NCI-H446 (cell line): ENCODE results near the gene A2M.

ENCODE experiments used
- DNase-seq, 2 experiments: peaks; one replicate each; lab custom pipeline; 2025; lab: John Stamatoyannopoulos, UW

Gene A2M

GRCh38 chr12:9072481-9073038, 43.2 kb downstream of the A2M start:
- no peak for DNase-seq

GRCh38 chr12:9071969-9072368, 43.8 kb downstream of the A2M start:
- DNase-seq: no peak

- DNase-seq: no peak
Observed at GRCh38 chr12:9071518-9071917, 44.2 kb downstream of the A2M start.

GRCh38 chr12:9070351-9070750, 45.4 kb downstream of the A2M start:
- DNase-seq: no peak

GRCh38 chr12:9068600-9068999, 47.1 kb downstream of the A2M start:
- no peak for DNase-seq

- no peak for DNase-seq
Observed at GRCh38 chr12:9068086-9068485, 47.6 kb downstream of the A2M start.

GRCh38 chr12:9066755-9067423, 48.8 kb downstream of the A2M start:
- DNase-seq: no peak

GRCh38 chr12:9066183-9066623, 49.5 kb downstream of the A2M start:
- DNase-seq: no peak

- DNase-seq: no peak
Observed at GRCh38 chr12:9065607-9065856, 50.2 kb downstream of the A2M start.

GRCh38 chr12:9064815-9065606, 50.7 kb downstream of the A2M start:
- DNase-seq: no peak

GRCh38 chr12:9064201-9064814, 51.4 kb downstream of the A2M start:
- DNase-seq: no peak

- no peak for DNase-seq
Observed at GRCh38 chr12:9052610-9053009, 63.1 kb downstream of the A2M start.

GRCh38 chr12:9051158-9051550, 64.6 kb downstream of the A2M start:
- no peak for DNase-seq

GRCh38 chr12:9050521-9051157, 65.1 kb downstream of the A2M start:
- DNase-seq: no peak

- peak in 1 of 2 experiments; percentile 31 for DNase-seq
Observed at GRCh38 chr12:9049520-9050133, 66.1 kb downstream of the A2M start.

- no peak for DNase-seq
Observed at GRCh38 chr12:9048930-9049329, 66.8 kb downstream of the A2M start.

GRCh38 chr12:9047105-9047504, 68.6 kb downstream of the A2M start:
- DNase-seq: no peak

GRCh38 chr12:9043766-9044165, 72.0 kb downstream of the A2M start:
- peak in 1 of 2 experiments; percentile 28 for DNase-seq

- no peak for DNase-seq
Observed at GRCh38 chr12:9041321-9041720, 74.4 kb downstream of the A2M start.

GRCh38 chr12:9040484-9041186, 75.1 kb downstream of the A2M start:
- DNase-seq: no peak

- DNase-seq: peak in 1 of 2 experiments; percentile 61
Observed at GRCh38 chr12:9039397-9039977, 76.2 kb downstream of the A2M start.
